ENCODE data around the gene POLA1.

The POLA1 gene

GRCh38 chrX:24983931-24984330 lies 290.2 kb downstream of the POLA1 start:
- DNase-seq: no peak

- DNase-seq: no peak
Observed at GRCh38 chrX:24985120-24985519, 291.4 kb downstream of the POLA1 start.

- DNase-seq: no peak
Observed at GRCh38 chrX:24987731-24988130, 294.0 kb downstream of the POLA1 start.

GRCh38 chrX:24988314-24988713 lies 294.6 kb downstream of the POLA1 start:
- no peak for DNase-seq

- no peak for DNase-seq
Observed at GRCh38 chrX:24990535-24990934, 296.8 kb downstream of the POLA1 start.

GRCh38 chrX:24993879-24994278 lies 300.2 kb downstream of the POLA1 start:
- DNase-seq: no peak

GRCh38 chrX:24996096-24996709 lies 302.5 kb downstream of the POLA1 start:
- no peak for DNase-seq

- DNase-seq: no peak
Observed at GRCh38 chrX:24999511-24999910, 305.8 kb downstream of the POLA1 start.

- DNase-seq: no peak
Observed at GRCh38 chrX:25001808-25002660, 308.3 kb downstream of the POLA1 start.

GRCh38 chrX:25002661-25003020 lies 308.9 kb downstream of the POLA1 start:
- DNase-seq: no peak

- no peak for DNase-seq
Observed at GRCh38 chrX:25003066-25003849, 309.5 kb downstream of the POLA1 start.

GRCh38 chrX:25004040-25004439 lies 310.3 kb downstream of the POLA1 start:
- no peak for DNase-seq

- no peak for DNase-seq
Observed at GRCh38 chrX:25004485-25005032, 310.8 kb downstream of the POLA1 start.

- DNase-seq: no peak
Observed at GRCh38 chrX:25005034-25005381, 311.3 kb downstream of the POLA1 start.

- no peak for DNase-seq
Observed at GRCh38 chrX:25005382-25006185, 311.9 kb downstream of the POLA1 start.

- DNase-seq: no peak
Observed at GRCh38 chrX:25006586-25007058, 312.9 kb downstream of the POLA1 start.

- DNase-seq: no peak
Observed at GRCh38 chrX:25007059-25008053, 313.6 kb downstream of the POLA1 start.

GRCh38 chrX:25009407-25009806 lies 315.7 kb downstream of the POLA1 start:
- no peak for DNase-seq

GRCh38 chrX:25010784-25011588 lies 317.3 kb downstream of the POLA1 start:
- no peak for DNase-seq

All from stimulated activated CD4-positive, alpha-beta T cell treated with anti-CD3 and anti-CD28 coated beads, Interleukin-12 subunit alpha, Interleukin-12 subunit beta, amount 100 ng/mL, for 4 hours (primary cell).